Middle frontal gyrus (tissue), 1 donor: Measurements from ENCODE around the gene TSPEAR.
"Not testable (repeated sequence)": the region's sequence is repeated elsewhere in the genome, so short reads cannot be mapped to it uniquely, and the experiment has no call there.

Source experiments
- DNase-seq: peaks from one replicate; pipeline ENCODE4 v3.0.0-alpha.2; 2015; ENCODE audit warnings: low spot score; ENCODE audit errors: extremely low spot score

TSPEAR gene

DNA sequence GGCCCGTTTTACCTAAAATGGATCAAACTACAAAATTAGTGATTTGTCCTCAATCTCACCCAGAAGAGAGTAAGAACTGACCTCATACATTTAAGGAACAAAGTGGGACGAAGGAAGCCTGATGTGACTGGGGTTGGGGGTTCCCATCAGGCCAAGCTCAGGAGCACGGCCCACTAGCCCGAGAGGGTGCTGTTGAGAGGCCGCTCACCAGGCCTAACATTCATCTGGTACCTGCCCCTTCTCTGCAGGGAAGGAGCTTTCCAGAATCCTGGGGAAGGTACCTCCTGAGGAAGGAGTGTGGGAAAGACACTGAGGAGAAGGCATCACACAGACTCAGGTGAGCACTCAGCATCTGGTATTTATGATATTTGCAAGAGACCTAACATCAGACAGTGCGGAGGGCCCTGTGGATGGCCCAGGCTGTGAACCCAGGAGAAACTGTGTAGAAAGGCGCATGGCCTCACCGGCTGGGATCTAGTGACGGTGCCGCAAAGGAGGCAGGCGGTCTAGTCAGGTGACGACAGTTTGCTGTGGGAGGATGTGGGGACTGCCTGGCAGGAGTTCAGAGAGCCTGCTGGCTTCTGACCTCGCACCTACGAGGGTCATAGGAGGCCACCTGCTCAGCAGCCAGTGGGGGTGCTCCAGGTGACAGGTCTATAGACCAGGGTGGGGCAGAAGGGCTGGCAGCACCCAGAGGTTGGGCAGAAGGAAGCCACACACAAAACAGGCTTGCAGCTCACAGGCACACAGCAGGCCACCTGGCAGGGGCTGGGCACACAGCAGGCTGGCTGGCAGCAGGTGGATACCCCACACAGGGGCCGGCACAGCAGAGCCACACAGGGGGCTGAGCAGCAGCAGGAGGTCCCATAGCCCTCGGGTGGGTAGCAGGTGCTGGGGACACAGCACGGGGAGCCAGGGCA is 57.5 kb downstream of the TSPEAR start:
- no peak for DNase-seq

DNA sequence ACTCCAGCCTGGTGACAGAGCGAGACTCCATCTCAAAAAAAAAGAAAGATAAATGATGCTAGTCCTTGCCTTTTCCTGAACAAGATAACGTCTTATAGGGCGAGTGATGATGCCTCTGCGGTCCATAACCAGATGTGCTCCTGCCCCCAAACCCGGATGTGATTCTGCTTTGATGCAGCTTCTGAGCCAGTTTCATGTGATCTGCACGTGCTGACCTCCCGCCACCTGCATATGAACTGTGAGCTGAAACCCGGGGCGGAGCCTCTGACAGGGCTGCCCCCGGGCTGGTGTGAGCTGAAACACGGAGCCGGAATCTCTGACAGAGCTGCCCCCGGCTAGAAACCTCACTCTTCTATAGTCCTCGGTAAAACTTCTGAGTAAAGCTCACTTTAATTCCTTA is 58.2 kb downstream of the TSPEAR start:
- DNase-seq, result no peak

DNA sequence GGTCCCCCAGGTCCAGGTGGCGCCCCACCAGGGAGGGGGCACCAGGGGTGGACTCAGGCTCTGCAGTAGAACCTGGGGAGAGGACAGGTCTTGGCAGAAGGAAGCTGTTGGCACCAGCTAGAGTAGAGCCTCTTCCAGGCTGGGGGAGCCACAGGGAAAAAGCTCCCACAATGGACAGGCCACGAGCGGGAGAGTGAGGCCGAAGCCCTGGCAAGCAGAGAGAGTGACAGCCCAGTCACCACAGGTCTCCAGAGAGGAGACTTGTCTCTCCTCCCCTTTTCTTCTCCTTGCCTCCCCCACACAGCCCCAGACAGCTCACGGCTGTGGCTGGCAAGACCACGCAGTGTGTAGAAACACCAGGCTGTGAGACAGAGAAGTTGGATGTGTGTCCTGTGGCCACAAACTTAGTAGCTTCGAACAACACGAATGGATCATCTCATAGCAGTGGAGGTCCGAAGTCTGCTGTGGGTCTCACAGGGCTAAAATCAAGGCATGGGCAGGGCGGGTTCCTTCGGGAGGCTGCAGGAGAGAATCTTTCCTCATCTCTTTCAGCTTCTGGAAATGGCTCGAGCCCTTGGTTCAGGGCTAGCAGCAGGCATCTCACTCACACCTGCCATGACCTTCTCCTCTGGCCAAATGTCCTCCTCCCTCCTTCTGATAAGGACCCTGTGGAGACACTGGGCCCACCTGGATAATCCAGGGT is 60.2 kb downstream of the TSPEAR start:
- no peak for DNase-seq

DNA sequence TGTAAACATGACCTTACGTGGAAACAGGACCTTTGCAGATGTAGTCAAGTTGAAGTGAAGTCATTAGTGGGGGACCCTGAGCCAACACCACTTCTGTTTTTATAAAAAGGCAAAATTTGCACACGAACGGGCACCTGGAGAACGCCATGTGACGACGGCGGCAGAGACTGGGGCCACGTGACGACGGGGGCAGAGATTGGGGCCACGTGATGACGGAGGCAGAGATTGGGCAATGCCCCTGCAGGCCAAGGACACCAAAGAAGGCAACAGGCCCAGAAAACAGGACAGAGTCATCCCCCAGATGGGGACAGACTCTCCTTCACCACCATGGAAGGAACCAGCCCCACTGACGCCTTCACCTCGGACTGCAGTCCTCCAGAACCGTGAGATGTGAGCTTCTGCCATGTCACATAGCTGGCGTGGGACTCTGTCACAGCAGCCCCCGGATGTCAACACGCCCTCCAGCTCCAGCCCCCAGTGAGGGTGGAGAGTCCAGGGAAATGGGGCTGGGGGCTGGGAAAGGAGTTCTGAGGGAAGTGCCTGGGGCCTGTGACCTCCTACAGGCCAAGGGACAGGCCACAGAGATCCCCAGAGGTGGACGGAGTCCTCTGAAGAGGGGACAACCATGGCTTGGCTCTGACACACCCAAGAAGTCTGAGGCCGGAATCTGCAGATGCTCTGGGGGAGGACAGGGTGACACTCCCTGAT is 61.0 kb downstream of the TSPEAR start:
- no peak for DNase-seq

DNA sequence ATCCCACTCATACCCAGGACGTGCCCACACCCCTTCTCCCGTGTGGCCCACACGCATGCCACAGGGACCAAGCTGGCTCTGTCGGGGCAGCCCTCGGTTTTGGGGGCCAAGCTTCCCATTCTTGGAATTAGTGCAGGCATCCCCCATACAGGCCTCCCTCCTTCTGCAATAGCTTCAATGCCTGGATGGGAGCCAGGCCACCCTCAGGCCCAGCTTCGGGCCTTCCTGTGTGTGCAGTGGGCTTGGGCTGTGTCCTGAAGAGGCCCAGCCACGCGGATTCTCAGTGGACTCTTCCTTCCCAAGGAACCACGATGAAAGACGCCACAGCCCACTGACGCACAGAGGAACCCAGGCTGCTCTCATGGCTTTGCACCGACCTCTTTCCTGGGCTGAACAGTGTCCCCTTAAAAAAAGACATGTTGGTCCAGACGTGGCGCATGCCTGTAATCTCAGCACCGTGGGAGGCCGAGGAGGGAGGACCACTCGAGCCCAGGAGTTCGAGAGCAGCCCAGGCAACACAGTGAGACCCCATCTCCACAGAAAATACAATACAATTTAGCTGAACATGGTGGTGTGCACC is 61.8 kb downstream of the TSPEAR start:
- DNase-seq, result no peak

DNA sequence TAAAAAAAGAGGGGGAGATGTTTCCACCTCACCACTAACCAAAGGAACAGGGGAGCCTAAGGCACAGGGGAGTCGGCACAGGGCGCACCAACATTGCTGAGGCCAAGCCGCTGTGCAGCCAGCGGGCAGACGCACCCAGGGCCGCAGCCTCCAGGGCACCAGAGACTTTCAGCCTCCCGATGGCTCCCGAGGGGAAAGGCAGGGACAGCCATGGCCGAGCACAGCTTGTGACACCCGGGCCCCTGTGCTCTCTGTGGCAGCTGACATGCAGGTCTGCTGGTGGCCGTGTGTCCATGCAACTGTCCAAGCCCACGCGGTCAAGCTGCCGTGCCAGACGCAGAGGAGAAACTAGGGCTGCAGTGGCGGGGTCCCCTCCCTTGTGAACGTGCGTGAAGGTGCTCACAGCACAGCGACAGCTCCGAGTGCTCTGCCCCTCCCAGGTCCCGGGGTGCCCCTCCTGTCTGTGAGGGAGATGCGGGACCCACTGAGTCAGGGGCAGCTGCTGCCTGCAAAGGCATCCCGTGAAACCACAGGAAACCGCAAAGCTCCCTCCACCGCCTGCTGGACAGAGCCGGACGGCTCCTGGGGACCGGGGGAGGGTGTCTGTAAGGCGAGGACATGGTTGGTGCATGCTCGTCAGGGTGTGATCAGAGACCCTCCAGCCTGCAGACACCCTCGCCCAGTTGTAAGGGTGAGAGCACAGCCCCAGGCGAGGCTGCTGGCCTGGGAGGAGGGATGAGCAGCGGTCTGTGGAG is 62.6 kb downstream of the TSPEAR start:
- DNase-seq, result no peak

DNA sequence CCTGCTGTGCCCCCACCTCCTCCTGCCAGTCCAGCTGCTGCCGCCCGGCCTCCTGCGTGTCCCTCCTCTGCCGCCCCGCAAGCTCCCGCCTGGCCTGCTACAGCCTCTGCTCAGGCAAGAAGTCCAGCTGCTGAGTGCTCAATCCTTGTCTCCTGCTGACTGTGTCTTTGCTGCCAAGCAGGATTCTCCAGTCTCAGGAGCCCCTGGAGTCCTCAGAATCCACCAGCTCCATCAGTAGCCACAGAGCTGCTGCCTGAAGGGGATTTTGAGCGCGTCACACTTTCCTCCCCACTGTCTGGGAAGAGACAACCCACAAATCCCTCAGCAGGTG is 64.2 kb downstream of the TSPEAR start:
- no peak for DNase-seq

DNA sequence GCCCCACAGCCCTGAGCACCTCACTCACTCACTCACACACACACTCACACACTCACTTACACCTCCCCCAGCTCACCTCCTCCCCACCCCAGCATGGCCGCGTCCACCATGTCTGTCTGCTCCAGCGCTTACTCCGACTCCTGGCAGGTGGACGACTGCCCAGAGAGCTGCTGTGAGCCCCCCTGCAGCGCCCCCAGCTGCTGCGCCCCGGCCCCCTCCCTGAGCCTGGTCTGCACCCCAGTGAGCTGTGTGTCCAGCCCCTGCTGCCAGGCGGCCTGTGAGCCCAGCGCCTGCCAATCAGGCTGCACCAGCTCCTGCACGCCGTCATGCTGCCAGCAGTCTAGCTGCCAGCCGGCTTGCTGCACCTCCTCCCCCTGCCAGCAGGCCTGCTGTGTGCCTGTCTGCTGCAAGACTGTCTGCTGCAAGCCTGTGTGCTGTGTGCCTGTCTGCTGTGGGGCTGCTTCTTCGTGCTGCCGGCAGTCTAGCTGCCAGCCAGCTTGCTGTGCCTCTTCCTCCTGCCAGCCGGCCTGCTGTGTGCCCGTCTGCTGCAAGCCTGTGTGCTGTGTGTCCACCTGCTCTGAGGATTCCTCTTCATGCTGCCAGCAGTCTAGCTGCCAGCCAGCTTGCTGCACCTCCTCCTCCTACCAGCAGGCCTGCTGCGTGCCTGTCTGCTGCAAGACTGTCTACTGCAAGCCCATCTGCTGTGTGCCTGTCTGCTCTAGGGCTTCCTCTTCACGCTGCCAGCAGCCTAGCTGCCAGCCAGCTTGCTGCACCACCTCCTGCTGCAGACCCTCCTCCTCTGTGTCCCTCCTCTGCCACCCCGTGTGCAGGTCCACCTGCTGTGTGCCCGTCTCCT is 64.8 kb downstream of the TSPEAR start, which contains the start of gene KRTAP10-11:
KRTAP10-11 (plus strand) TSS at position 49 of the 856 bp plus-strand sequence; CDS start at position 94, 45 bp downstream.
- not testable (repeated sequence) for DNase-seq

DNA sequence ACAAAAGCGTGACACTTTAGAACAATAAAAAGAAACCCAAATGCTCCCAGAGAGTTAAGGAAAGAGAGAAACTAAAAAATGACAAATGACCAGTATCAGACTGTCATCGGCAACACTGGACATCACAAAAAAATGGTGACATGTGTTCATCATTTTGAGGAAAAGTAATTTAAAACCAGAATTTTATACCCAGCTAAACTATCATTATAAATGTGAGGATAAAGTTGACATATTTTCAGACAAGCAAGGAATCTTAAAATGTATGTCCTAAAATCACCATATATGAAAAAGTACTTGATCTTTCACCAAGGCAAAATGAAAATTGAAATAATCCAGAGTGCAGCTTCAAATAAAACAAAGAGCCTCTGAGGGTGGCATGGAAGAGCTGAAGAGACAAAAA is 66.5 kb downstream of the TSPEAR start:
- no peak for DNase-seq

DNA sequence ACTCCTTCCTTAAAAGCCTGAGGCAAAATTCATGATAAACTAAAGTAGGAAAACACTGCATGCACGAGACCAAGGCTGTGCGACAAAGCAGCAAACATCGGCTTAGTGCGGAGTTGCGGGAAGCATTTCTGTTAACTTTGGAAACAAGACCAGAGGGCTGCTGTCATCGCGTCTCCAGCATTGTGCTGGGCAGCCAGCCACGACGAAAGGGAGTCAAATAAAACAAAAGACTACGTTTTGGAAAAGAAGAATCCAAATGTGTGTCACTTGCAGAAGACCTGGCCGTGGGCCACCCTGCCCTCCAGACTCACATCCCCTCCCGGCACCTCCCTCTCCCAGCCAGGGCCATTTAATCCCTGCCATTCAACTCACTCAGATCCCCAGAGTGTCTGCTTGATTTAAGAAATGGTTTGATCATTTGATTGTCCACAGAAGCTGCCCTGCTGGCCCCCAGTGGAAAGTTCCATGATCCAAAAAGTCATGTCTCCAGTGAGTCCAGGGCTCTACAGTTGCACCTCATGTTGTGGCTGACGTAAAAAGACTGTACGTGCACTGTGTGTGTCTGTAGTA is 67.5 kb downstream of the TSPEAR start:
- DNase-seq, result no peak

DNA sequence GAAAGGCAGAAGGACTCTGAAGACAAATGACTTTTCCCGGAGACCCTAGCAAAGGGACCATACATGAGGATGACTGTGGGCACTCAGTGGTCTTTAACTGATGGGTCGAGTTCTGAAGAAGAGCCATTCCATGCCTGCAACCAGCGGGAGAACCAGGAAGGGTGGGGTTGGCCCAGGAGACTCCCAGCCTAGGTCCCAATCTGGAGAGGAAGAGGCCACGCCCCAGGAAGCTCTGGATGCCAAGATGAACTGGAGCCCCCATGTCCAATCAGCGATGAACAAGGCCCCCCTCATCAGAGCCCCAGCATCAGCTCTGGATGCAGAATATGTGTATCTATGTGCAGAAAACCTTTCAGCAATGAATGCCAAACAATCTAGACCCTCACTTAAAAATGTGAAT is 70.6 kb downstream of the TSPEAR start:
- DNase-seq, result no peak

DNA sequence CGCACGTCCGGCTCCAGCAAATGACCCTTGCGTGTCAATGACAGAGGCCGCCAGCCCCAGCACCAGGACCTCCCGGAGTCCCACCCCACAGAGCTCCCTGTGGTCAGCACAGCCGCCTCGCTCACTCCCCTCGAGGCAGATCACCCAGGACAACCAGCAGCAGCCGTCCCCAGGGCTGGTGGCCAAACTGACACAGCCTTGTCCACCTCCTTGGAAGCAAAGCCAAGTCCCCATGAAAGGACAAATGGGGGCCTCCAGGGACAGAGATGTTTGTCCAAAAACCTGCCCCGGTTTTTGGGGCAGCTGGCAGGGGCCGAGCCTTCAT is 72.1 kb downstream of the TSPEAR start:
- DNase-seq, result no peak

DNA sequence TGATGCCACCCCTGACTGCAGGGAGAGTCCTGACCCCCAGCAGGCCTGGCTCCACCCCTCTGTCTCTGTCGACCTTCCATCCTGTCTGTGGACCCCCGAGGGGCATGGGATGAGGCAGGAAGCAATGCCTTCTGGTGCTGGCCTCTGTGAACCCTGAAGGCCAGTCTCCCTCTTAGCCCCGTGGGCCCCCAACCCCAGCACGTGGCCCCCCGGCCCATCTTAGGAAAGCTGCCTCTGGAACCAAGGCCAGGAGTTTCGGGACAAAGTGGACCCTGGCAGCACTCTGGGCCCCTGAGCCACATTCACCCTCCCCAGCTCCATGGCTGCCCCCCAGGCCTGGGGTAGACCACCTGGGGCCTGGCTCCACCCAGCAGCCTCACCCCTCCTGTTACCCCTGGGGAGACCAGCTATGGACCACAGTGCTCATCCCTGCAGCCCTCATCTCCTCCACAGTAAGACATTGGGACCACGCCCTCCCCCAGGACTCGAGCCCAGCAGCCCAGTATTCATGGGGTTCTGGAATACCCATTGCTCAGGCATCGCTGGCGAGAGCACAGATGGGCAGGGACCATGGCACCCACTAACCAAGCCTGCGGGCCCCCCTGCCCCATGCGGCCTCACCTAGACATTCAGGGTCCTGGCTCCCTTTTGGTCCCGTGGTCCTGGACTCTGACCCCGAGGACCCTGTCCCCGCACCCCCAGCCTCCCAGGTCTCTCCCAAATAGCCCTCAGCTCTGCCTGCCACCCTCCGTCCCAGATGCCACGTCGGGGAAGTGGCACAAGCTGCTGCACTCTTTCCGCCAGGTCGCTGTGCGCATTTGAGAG is 72.7 kb downstream of the TSPEAR start:
- not testable (repeated sequence) for DNase-seq

DNA sequence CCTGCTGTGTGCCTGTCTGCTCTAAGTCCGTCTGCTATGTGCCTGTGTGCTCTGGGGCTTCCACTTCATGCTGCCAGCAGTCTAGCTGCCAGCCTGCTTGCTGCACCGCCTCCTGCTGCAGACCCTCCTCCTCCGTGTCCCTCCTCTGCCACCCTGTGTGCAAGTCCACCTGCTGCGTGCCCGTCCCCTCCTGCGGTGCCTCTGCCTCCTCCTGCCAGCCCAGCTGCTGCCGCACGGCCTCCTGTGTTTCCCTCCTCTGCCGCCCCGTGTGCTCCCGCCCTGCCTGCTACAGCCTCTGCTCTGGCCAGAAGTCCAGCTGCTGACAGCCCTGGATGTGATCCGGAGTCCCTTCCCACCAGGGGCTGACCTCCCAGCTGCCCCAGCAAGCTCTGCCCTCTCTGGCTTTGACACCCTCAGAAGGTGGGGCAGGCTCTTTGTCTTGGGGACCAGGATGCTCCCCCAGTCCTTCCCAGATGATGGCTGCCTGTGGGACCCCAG is 73.5 kb downstream of the TSPEAR start:
- DNase-seq, result not testable (repeated sequence)

DNA sequence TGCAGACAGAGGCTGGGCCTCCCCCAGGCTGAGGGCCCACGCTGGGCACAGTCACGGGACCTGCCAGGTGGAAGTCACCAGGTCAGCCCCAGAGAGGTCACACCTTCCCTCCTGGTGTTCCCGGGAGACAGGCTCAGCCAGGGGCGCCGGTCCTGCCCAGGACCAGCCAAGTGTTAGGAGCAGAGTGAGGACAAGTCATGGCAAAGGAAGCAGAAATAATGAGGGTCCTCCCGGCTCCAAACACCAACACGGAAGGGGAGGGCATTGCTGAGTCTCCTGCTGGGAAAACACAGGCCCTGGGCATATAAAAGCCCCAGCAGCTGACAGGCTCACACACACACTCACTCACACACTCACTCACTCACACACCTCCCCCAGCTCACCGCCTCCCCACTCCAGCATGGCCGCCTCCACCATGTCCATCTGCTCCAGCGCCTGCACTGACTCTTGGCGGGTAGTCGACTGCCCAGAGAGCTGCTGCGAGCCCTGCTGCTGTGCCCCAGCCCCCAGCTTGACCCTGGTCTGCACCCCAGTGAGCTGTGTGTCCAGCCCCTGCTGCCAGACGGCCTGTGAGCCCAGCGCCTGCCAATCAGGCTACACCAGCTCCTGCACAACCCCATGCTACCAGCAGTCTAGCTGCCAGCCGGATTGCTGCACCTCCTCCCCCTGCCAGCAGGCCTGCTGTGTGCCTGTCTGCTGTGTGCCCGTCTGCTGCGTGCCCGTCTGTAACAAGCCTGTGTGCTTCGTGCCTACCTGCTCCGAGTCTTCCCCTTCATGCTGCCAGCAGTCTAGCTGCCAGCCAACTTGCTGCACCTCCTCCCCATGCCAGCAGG is 74.1 kb downstream of the TSPEAR start, which contains the start of gene KRTAP10-10:
KRTAP10-10 (plus strand) TSS at position 339 of the 833 bp plus-strand sequence; CDS start at position 401, 62 bp downstream.
- no peak for DNase-seq

DNA sequence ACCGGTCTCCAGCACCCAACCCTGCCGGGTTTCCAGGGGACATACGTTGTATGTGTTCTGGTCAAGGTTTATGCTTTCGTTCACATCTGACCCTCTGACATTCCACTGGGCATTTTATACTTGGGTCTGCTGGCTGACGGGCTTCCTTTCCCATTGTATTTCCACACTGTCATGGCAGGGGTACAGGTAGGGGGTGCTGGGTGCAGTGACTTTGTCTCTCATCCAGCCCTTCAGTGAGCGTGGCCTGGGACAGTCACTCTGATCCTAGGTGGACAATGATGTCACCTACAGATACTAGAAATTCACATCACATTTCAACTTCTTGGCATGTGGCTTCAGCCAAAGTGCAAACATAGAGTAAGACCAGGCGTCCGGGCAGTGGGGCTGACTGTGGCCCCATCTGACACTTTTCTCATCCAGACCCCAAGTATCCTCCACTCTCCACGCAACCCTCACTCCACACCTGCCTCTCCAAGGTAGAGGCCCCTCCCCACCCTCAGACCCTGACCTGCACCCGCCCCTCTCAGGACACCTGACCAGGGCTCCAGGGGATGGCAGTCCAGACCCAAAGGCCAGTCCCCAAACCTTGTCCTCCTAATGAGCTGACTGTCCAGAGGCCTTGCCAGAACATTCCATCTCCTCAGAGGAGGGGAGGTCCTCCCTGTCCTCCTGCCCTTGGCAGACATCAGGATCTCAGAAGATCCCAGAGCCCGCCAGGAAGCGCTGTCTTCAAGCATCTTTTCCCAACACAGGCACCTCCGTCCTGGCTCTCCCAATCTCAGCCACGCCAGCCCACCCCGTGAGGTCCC is 75.0 kb downstream of the TSPEAR start:
- DNase-seq, result no peak

DNA sequence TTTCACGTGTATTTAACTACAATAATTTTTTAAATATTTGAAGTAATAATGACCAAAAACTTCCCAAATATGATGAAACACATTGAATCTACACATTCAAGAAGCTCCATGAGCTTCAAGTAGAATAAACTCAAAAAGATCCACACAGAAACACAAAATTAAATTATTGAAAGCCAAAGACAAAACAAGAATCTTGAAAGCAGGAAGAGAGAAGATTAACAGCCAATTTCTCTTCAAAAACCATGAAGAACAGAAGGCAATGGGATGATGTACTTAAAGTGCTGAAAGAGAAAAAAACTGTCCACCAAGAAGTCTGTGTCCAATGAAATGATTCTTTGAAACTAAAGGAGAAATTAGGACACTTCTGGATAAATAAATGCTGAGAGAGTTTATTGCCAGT is 79.3 kb downstream of the TSPEAR start:
- DNase-seq, result no peak
